ENCODE data around the gene GULP1. TPM values are rescaled to one million over a fixed set of nuclear protein-coding genes. Genes with fewer than 3 reads are reported as not detected.

The GULP1 gene
- 27.6 TPM for total RNA-seq
- long read RNA-seq, transcript GULP1-206 (12 exons, 1,376 nt) = major isoform, 9 of 25 reads
- long read RNA-seq, partial matches to known transcripts = 1 of 25 reads
- long read RNA-seq, other reads (novel, unspliced or antisense) = 10 of 25 reads

GRCh38 chr2:188291617-188292347 is at the start of gene GULP1:
Gene GULP1, plus strand, starts transcription at chr2:188291874. Its CDS starts 185,829 bp downstream, at chr2:188477703.
- Histone ChIP-seq H3K36me3 (no peaks in the 10 kb centered on the region), H3K4me1 (peaks cover 18% of the 10 kb centered on the region), H3K9me3 (no peaks in the 10 kb centered on the region), H3K27me3 (ENCODE audit: low read depth) (no peaks in the 10 kb centered on the region), H3K4me3 (peak within 1 kb of the TSS; percentile 79), H3K27ac (peak within 1 kb of the TSS; percentile 94)
- TF ChIP-seq CTCF (IDR thresholded peaks at IDR 0.05) = peak; percentile 61
- intact Hi-C loops (cut with DNase I) = no loop called here
- ATAC-seq (peak; percentile 89 to 91), DNase-seq (peak; percentile 81)

- no peak for ATAC-seq
- TF ChIP-seq CTCF (IDR thresholded peaks at IDR 0.05) = no peak
- Histone ChIP-seq H3K27ac (no peak overlapping the region), H3K36me3 (no peaks in the 10 kb centered on the region), H3K4me3 (no peak overlapping the region), H3K9me3 (peaks cover 5% of the 10 kb centered on the region), H3K4me1 (no peaks in the 10 kb centered on the region), H3K27me3 (ENCODE audit: low read depth) (no peaks in the 10 kb centered on the region)
- intact Hi-C loops (cut with DNase I) = no loop called here
- DNase-seq = no peak
Measured at GRCh38 chr2:188243381-188243780, 48.3 kb upstream of the GULP1 start.

GRCh38 chr2:188244383-188244782 is 47.3 kb upstream of the GULP1 start:
- H3K27ac ChIP-seq = no peak overlapping the region
- intact Hi-C loops (cut with DNase I) = no loop called here

GRCh38 chr2:188245230-188245629 is 46.4 kb upstream of the GULP1 start:
- H3K9me3 ChIP-seq = no peaks in the 10 kb centered on the region
- intact Hi-C loops (cut with DNase I) = no loop called here
- TF ChIP-seq CTCF (IDR thresholded peaks at IDR 0.05) = no peak
- H3K27ac ChIP-seq = no peak overlapping the region
- no peak for ATAC-seq
- H3K36me3 ChIP-seq = no peaks in the 10 kb centered on the region
- no peak overlapping the region for H3K4me3 ChIP-seq
- no peaks in the 10 kb centered on the region for H3K27me3 ChIP-seq (ENCODE audit: low read depth)
- DNase-seq = no peak
- no peaks in the 10 kb centered on the region for H3K4me1 ChIP-seq

More at GRCh38 chr2:188244383-188244782, 47.3 kb upstream of the GULP1 start:
- Histone ChIP-seq H3K9me3 (no peaks in the 10 kb centered on the region), H3K4me1 (no peaks in the 10 kb centered on the region), H3K27me3 (ENCODE audit: low read depth) (no peaks in the 10 kb centered on the region), H3K4me3 (no peak overlapping the region), H3K36me3 (no peaks in the 10 kb centered on the region)
- TF ChIP-seq CTCF (IDR thresholded peaks at IDR 0.05) = no peak
- ATAC-seq (no peak), DNase-seq (no peak)

GRCh38 chr2:188248513-188248912 is 43.2 kb upstream of the GULP1 start:
- intact Hi-C loops (cut with DNase I) = no loop called here

More at GRCh38 chr2:188248513-188248912, 43.2 kb upstream of the GULP1 start:
- H3K4me1 ChIP-seq = no peaks in the 10 kb centered on the region
- no peak overlapping the region for H3K4me3 ChIP-seq
- DNase-seq (no peak), ATAC-seq (no peak)
- no peak for TF ChIP-seq CTCF (IDR thresholded peaks at IDR 0.05)
- no peaks in the 10 kb centered on the region for H3K36me3 ChIP-seq
- H3K9me3 ChIP-seq = no peaks in the 10 kb centered on the region
- no peak overlapping the region for H3K27ac ChIP-seq
- no peaks in the 10 kb centered on the region for H3K27me3 ChIP-seq (ENCODE audit: low read depth)

Data from lower lobe of right lung (tissue), 2 donors.